ENCODE results near the gene KIAA0319L.

Gene KIAA0319L

GRCh38 chr1:35535243-35535642 is 22.0 kb downstream of the KIAA0319L start:
- no peak for DNase-seq

GRCh38 chr1:35533586-35533985 is 23.6 kb downstream of the KIAA0319L start:
- no peak for DNase-seq

DNA sequence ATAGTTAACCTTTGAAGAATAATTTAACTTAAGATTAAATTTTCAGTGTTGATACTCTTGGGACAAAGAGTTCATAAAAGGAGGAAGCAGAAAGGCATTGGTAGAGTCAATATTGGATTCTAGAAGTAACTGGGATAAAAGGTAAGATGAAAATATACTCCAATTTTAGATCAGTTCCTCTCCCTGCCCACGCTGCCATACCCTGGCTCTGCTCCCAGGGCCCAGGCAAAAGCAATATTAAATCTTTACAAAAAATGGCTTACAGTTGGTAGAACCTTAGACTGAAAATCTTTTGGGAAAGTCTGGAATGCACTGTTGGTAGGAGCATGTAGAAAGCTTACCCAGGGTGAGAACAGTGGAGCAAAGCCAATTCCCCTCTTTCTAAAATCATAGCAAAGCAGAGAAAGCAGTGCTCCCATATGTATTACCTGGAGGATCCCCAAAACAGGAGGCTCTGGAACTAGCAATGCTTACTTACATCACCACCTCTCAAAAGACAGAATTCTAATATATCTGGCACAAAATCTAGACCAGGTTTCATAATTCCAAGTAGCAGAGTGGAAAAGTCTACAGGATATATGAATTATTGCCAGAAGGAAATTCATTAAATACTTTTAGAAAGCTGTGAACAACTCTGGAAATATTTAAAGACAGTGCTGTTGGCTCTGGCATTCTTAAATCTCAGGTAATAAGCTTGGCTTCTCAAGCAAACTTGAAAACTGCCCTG is 24.5 kb downstream of the KIAA0319L start:
- no peak for DNase-seq

DNA sequence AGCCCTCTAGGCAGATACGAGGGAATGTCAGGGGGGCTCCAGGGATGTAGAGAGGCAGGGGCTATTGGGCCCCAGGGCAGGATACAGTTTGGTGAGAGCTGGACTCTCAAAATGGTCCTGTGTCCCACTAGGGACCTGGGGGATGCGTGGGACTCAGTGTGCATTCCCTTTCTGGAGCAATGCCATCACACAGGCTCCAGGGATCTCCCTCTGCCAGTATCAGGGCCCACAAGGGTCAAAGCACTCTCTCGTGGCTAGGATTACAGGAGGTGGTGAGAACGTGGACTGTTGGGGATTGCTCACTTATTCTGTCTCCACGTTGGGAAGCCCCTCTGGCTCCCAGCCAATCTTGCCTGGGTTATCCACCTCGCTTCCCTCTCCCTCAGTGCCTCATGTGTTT is 25.8 kb downstream of the KIAA0319L start:
- DNase-seq: no peak

DNA sequence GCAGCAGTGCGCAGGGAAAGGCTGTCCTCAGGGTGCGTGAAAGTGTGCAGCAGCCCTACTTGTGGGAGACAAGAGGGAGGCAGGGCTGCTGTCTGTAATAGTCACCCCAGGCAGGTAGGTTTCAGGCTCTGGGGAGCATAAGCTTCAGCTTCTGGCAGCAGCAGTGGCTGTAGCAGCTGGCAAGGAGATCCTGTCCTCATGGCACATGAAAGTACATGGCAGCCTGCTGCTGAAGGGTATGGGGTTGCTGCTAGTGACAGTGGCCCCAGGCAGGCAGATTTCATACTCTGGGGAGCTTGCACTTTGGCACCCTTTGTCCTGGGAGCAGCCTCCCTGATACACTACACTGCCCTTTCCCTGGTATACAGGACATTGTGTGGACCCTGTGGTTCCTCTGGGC is 26.3 kb downstream of the KIAA0319L start:
- DNase-seq: no peak

- no peak for DNase-seq
Measured at GRCh38 chr1:35530168-35530567, 27.0 kb downstream of the KIAA0319L start.

GRCh38 chr1:35524106-35524505 is 33.1 kb downstream of the KIAA0319L start:
- DNase-seq: no peak

DNA sequence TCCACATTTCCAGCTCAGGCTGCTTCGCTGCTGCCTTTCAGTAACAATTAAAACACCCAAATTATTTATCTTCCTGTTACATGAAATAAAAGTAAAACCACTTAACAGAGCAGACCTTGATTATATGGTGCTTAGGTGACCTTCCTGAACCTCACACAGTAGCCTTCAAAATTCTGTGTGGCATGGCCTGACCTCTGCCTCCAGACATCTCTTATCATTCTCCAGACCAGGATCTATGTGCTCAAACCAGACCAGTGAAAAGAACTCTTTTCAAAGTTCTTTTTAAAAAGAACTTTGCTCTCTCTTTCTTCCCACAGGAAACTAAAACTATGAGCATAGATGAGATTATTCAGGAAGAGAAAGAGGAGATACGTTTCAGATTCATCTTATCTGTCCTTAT is 37.8 kb downstream of the KIAA0319L start:
- no peak for DNase-seq

GRCh38 chr1:35518183-35518582 is 39.0 kb downstream of the KIAA0319L start:
- DNase-seq: no peak

GRCh38 chr1:35511305-35511704 is 45.9 kb downstream of the KIAA0319L start:
- DNase-seq: no peak

DNA sequence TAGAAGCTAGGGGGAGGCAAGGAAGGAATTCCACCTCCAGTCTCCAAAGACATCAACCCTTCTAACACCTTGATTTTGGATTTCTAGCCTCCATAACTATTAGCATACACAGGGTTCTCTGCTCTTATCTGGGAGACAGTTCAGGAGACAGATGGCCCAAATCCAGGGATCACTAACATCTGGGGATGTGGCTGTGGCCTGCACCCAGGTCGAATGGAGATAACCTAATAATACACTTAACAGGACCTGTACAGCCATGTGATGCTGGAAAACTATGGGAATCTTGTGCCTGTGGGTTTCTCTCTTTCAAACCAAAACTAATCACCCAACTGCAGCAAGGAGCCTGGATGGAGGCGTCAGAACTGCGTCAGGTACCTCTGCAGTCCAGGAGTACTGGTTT is 47.6 kb downstream of the KIAA0319L start:
- DNase-seq: no peak

DNA sequence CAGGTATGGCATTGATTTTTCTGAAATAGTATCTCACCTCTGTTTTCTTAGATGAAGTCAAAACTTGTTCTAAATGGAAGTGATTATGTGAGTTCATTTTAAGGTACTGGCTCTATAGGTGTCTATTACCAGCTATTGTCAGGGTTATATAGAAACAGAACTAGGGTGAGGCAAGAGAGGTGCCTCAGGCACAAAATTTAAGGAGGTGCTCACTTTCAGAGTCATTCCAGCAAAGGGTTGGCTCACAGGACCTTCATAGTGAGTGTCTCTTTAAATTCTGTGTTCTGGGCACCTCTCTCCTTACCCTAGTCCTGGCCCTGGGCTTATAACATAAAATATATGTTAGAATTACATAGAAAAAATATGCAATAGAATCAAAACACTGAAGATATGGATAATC is 49.3 kb downstream of the KIAA0319L start:
- DNase-seq: no peak

DNA sequence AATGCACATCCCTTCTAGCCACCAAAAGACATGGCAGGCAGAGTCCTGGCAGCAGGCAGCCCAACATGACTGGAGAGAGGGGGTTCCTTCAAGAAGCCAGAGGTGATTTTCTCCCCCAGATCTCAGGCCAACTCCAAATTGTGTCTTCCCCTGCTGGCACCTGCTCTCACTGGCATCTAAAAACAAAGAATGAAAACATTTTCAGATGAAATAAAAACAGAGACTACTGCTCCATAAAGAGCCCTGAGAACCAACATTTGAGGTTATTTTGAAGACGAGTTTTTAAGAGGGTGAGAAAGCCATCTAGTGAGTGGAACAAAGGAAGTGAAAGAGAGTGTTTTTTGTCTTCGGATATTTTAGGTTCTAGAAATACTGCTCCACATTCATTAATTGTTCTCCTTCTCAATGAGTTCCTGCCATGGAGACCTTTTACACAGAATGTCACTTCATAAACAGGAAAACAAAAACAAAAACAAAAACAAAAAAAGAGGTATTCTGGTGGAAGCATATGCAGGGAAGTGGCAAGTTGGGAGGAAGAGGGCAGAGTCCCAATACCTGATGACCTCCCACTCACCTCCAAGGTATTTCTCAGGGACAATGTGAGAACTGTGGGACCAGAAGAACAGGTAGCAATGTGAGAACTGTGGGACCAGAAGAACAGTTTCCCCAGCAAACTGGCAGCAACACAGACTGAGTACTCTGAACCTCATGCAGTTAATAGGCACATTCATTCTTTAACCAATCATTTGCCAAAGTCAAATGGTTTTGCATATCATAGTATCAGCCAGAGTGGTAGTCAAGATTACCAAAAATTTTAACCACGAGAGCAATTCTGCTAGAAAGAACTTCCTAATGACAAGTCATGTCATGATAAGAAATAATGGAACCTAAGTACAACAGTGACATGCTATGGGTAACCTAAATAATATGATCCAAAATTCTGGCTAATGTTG is 50.0 kb downstream of the KIAA0319L start:
- no peak for DNase-seq

DNA sequence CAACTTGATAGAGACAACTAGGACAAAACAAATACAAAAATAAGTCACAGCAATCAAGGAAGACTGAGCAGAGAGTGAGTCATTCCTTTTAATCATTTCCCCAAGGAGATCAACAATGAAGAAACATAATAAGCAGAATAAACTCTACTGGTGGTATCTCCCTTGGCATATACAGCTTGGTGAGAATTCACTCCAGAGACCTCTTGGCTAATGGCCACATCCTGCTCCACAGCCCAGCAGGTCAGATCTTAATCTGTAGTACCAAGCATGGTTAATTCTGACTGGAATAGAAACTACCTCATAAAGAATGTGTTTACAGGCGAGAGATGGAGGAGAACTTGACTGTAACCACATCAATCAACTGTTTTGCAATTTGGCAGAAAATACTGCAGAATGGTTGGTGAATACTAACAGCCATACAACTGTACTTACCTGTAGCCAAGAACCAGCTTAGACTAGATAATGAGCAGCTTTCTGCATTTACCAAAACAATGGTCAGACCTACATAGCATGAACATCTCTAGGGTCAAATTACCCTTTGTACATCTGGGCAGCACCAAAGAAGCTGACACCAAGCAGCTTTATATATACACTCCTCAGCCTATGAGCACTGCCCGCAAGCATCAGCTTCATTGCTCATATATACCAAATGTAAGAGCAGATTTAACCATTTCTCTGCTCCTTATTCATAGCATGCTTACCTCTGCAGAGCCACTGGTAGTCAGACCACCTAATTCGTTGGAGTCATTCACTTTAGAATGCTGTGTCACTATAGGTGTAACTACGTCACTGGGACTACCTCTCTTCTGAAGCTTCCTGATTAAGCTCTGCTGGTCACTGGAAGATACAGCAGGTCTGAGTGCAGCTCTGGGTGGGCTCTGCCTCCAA is 51.0 kb downstream of the KIAA0319L start:
- DNase-seq: no peak

DNA sequence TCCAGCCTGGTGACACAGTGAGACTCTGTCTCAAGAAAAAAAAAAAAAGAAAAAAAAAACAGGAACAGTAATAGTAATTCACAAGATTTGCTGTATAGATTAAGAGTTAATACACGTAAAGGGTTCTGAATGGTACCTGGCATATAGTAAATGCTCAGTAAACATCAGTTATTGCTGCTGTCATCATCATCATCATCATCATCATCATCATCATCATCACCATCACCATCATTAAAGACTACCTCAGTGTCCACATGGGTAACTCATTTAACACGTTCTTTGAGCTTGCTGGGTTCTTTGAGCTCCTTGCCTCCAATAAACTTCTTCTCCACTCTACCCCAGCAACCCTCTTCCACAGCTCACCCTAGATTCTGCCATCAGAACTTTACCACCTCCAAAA is 55.0 kb downstream of the KIAA0319L start:
- no peak for DNase-seq

DNA sequence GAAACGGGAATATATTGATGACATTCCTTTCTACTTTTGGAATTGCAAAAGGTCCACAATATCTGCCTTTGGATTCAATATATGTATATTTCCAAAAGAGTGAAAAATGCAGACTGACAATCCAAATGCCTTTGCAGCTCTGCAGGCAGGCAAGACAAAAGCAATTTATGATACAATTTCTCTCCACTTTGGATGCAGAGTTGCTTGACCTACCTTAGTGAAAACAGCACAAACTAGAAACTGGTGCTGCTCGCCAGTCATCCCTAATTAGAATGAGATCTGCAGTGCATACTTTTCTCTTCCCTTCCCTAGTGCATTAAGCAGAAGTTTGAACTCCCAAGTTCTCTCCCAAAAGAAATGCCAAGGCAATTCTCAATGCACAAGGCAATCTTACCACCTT is 56.8 kb downstream of the KIAA0319L start:
- DNase-seq: no peak

GRCh38 chr1:35499652-35500176 is 57.5 kb downstream of the KIAA0319L start:
- no peak for DNase-seq

DNA sequence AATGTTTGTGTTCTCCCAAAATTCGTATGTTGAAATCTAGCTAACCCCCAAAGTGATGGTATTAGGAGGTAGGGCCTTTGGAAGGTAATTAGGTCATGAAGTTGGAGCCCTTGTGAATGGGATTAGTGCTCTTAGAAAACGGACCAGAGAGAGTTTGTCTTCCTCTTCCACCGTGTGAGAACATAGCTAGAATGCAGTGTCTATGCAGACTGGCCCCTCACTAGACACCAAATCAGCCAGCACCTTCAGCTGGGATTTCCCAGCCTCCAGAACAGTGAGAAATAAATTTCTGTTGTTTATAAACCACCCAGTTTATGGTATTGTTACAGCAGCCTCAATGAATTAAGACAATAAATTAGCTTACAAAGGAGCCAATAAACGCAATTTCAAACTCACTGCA is 58.0 kb downstream of the KIAA0319L start:
- no peak for DNase-seq

- DNase-seq: no peak
Measured at GRCh38 chr1:35497571-35497970, 59.6 kb downstream of the KIAA0319L start.

DNA sequence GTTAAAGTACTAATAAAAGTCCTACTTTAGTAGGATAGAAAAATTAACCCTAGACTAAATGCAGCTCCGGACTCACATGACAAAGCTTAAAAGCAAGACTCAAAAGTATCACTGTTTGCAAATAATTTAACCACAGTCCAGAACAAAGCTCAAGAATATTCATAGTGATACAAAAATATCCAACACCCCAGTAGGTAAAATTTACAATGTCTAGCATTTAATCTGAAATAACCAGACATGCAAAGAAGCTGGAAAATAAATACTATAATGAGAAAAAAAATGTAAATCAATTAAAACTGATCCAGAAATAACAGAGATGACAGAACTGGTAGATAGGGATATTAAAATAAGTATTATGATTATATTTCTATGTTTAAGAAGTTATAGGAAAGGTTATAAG is 67.0 kb downstream of the KIAA0319L start:
- DNase-seq: no peak

DNA sequence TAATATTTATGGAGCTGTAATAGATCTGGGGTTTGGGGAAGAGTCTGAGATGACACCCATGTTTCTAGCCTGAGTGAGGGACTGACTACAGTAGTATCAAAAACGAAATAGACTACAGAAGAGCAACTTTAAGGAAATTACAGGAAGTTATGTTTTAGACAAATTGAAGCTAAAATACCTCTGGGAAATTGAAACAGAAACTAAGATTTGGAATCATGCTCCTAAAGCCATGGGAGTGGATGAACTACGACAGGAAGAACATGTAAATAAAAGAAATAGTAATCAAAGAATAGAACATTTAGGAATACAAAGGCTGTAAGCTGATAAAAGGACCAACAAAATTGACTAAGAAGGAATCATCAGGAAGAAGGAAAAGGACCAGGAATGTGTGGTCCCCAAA is 68.9 kb downstream of the KIAA0319L start:
- no peak for DNase-seq

GRCh38 chr1:35486858-35487408 is 70.3 kb downstream of the KIAA0319L start:
- DNase-seq: no peak

GRCh38 chr1:35481229-35481628 is 76.0 kb downstream of the KIAA0319L start:
- DNase-seq: no peak

Measured in NCI-H187 (cell line).